Measurements from ENCODE around the gene ATAT1. TPM values are rescaled to one million over a fixed set of nuclear protein-coding genes. Genes with fewer than 3 reads are reported as not detected.
A peak's percentile ranks its signal among the peaks of the same experiment; 100 is the strongest.

The ATAT1 gene
- total and polyA plus RNA-seq, 2 experiments from 2014 or later, result 12.8 to 23.0 TPM

- TF ChIP-seq ZNF462 (CRISPR knock-in tag; IDR thresholded peaks at IDR 0.05) (no peak), EZH2phosphoT487 (IDR thresholded peaks at IDR 0.05; ENCODE audit: unreplicated experiment) (no peak), NANOG (IDR thresholded peaks at IDR 0.05; ENCODE audit: borderline replicate concordance) (no peak)
These were observed 55.1 kb downstream of the ATAT1 start (continued) for GRCh38 chr6:30681766-30682142.

- Histone ChIP-seq H3K79me2 (replicated peaks; ENCODE audit: insufficient read depth) (peaks cover 22% of the 10 kb centered on the region), H3F3A (replicated peaks; ENCODE audit: low read depth) (0 out of 2 replicates have a peak, but pooled peaks cover 9% of the 10 kb centered on the region), H3K27ac (ENCODE audit: low read depth) (peak overlapping the region; percentile 74), H3K27me3 (ENCODE audit: insufficient read depth) (0 out of 2 replicates have a peak, but pooled peaks cover 5% of the 10 kb centered on the region), H3K4me2 (peak overlapping the region; percentile 76), H3K4me1 (ENCODE audit: insufficient read depth) (peaks cover 45% of the 10 kb centered on the region), H2AFZ (no peak overlapping the region), H3K4me3 (peak overlapping the region; percentile 46), H4K20me1 (replicated peaks; ENCODE audit: insufficient read depth) (no peaks in the 10 kb centered on the region; the same call in 1 of the 2 replicates), H3K9me2 (ENCODE audit: insufficient read depth) (no peaks in the 10 kb centered on the region), H3K36me3 (ENCODE audit: insufficient read depth) (no peaks in the 10 kb centered on the region)
- ATAC-seq (peak; percentile 15), DNase-seq (ENCODE audit: low spot score) (peak; percentile 50)
- peak overlapping the region; percentile 39 for H3K27ac Mint-ChIP-seq
- no peaks in the 10 kb centered on the region; the same call in 2 of the 3 replicates for H3K9me3 Mint-ChIP-seq
- peaks cover 21% of the 10 kb centered on the region for H3K27me3 Mint-ChIP-seq (ENCODE audit: insufficient read depth, low read depth, poor library complexity)
- peaks cover 21% of the 10 kb centered on the region for H3K36me3 Mint-ChIP-seq (ENCODE audit: low read depth)
- peaks cover 57% of the 10 kb centered on the region for H3K4me1 Mint-ChIP-seq
- peak overlapping the region; percentile 63 for H3K4me3 Mint-ChIP-seq
- TF ChIP-seq ETS1 (IDR thresholded peaks at IDR 0.05) (no peak), POLR2AphosphoS5 (IDR thresholded peaks at IDR 0.05; ENCODE audit: low read depth) (no peak), CREB1 (CRISPR knock-in tag; IDR thresholded peaks at IDR 0.05; ENCODE audit: low read depth) (no peak), NANOG (IDR thresholded peaks at IDR 0.05; ENCODE audit: borderline replicate concordance) (no peak), ZNF462 (CRISPR knock-in tag; IDR thresholded peaks at IDR 0.05) (no peak)
These were observed 55.8 kb downstream of the ATAT1 start for GRCh38 chr6:30682143-30683117.
